Testis (tissue), 3 donors: ENCODE measurements around the gene GPR17. TPM values are rescaled to one million over a fixed set of nuclear protein-coding genes. Genes with fewer than 3 reads are reported as not detected.

Experiments
- DNase-seq: peaks from one replicate; pipeline ENCODE4 v3.0.0-alpha.2; 2019
- H3K27ac ChIP-seq, 2 donors: fragments of 200-600 bp; sonication (generic); one replicate each; pipeline ENCODE4 v1.5.1; 2019
- H3K27me3 ChIP-seq: fragments of 200-600 bp; sonication (generic); one replicate; pipeline ENCODE4 v1.5.1; 2019
- H3K36me3 ChIP-seq: fragments of 200-600 bp; sonication (generic); one replicate; pipeline ENCODE4 v1.5.1; 2017; ENCODE audit warnings: low read depth; ENCODE audit errors: missing control alignments
- H3K4me1 ChIP-seq: fragments of 200-600 bp; sonication (generic); one replicate; pipeline ENCODE4 v1.5.1; 2019
- H3K4me3 ChIP-seq, 2 donors: fragments of 200-600 bp; sonication (generic); one replicate each; pipeline ENCODE4 v1.5.1; 2017 to 2019
- H3K9me3 ChIP-seq: fragments of 200-600 bp; sonication (generic); one replicate; pipeline ENCODE4 v1.5.1; 2017
- POLR2A ChIP-seq: fragments of 450-650 bp; IDR thresholded peaks from one replicate; pipeline ENCODE4 v1.6.1; 2017; ENCODE audit warnings: antibody characterized with exemption, mild to moderate bottlenecking, moderate library complexity
- whole genome bisulfite sequencing, 2 donors: methylation state at CpG; one replicate each; pipeline ENCODE4 v1.1.5; 2018; 5-methylcytosine and 5-hydroxymethylcytosine counted together
- intact Hi-C: fragments of 100-400 bp; cut with DNase I; formaldehyde crosslinking; loops from one replicate; pipeline ENCODE4 v1.15.1; 2023; ENCODE audit warnings: low total_unique reads
- polyA plus RNA-seq: library from polyadenylated mRNA; stranded (reverse); fragments of 350-450 nt; fragmentation: Illumina TruSeq; extraction: RNeasy Lipid Tissue Mini Kit (QIAGEN cat#74804); gene quantifications from one replicate; pipeline ENCODE4 v1.2.3, GENCODE V29; 2014; ENCODE audit warnings: low read depth, low replicate concordance; ENCODE audit not compliant: insufficient read depth
- total RNA-seq, 2 donors: library from RNA; depleted of rRNA; stranded (reverse); fragments of >200 nt; gene quantifications; one replicate each; pipeline ENCODE4 v1.2.3, GENCODE V29; 2016
- TF ChIP-seq, protein P1 (sequence below), 3 experiments: fragments of 450-650 bp in 2 of 3; fragments of 200-600 bp in 1 of 3; sonication (generic) in 1 of 3; IDR thresholded peaks; one replicate each; pipeline ENCODE4 v1.5.1; 2016 to 2019; ENCODE audit warnings: antibody characterized with exemption in 3 of 3, mild to moderate bottlenecking in 2 of 3, moderate library complexity in 1 of 3

Gene GPR17
- total and polyA plus RNA-seq, 3 donors from 2014 or later, result 0.25 to 0.29 TPM; not detected in 1

DNA sequence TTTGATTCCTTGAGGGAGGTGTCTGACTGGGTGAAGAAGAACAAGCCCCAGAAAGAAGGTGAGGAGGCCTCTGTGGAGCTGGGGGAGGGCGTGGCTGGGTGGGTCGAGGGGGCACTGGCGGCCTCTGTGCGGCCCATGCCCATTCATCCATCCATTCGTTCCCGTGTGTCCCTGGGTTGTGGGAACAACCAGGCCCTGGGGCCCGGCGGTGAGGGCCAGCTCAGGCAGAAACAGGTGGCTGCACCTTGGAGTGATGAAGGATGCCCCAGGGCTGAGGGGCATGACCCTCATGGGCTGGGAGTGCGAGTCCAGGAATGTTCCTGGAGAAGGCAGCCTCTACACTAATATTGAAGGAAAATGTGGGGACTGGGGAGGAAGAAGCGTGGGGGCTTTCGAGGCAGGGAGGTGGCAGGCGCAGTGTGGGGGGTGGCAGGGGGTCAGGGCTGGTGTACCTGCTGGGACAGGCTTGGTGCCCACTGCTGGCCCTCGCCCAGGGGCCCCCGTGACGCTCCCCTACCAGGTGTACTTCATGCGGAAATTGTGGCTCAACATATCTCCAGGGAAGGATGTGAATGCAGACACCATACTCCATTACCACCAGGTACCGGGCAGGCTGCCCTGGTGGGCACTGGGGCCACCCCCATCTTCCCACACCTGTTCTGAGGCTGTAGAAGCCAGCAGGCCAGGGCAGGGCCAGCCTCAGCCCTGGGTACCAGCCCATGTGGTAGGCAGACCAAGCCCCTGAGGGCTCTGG is 11.2 kb upstream of the GPR17 start:
- Histone ChIP-seq H3K9me3 (no peaks in the 10 kb centered on the region), H3K27me3 (no peaks in the 10 kb centered on the region), H3K36me3 (no peaks in the 10 kb centered on the region), H3K27ac (no peak overlapping the region), H3K4me1 (peaks cover 2% of the 10 kb centered on the region), H3K4me3 (no peak overlapping the region)
- intact Hi-C loops, result no loop called here
- TF ChIP-seq POLR2A, result no peak
- TF ChIP-seq, protein P1, sequence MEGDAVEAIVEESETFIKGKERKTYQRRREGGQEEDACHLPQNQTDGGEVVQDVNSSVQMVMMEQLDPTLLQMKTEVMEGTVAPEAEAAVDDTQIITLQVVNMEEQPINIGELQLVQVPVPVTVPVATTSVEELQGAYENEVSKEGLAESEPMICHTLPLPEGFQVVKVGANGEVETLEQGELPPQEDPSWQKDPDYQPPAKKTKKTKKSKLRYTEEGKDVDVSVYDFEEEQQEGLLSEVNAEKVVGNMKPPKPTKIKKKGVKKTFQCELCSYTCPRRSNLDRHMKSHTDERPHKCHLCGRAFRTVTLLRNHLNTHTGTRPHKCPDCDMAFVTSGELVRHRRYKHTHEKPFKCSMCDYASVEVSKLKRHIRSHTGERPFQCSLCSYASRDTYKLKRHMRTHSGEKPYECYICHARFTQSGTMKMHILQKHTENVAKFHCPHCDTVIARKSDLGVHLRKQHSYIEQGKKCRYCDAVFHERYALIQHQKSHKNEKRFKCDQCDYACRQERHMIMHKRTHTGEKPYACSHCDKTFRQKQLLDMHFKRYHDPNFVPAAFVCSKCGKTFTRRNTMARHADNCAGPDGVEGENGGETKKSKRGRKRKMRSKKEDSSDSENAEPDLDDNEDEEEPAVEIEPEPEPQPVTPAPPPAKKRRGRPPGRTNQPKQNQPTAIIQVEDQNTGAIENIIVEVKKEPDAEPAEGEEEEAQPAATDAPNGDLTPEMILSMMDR (IDR thresholded peaks at IDR 0.05), result no peak
- WGBS, 2 donors, result 90 to 95% methylated on average over 13 to 17 of the region's 17 CpGs
- no peak for DNase-seq

DNA sequence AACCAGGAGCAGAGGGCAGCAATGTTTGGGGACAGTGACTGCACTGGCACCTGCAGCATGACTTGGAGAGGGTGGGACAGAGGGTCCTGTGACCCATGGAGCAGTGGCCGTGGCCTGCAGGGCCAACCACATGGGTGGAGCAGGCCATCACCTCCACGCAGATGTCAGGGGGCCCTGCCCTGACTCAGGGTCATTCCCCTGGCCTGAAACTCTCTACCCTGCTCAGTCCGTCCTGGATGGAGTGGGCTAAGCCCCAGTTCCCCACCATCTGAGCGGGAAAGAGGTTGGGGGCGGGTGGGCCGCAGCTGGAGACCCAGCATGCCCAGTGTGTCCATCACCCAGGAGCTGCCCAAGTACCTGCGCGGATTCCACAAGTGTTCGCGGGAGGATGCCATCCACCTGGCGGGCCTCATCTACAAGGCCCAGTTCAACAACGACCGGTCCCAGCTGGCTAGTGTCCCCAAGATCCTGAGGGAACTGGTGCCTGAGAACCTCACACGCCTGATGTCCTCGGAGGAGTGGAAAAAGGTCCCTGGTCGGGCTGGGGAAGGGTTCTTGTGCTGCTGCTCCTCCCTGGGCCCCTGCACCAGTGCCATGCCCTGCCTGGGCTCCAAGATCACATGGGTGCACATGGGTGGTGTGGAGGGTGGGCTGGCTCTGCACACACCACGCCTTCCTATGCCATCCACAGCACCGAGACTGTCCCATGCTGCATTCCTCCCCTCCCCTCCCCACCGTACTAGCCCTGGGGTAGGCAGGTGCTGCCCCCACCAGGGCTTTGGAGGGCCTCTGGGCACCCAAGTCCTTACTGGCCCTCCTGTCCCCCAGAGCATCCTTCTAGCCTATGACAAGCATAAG is 10.3 kb upstream of the GPR17 start:
- Histone ChIP-seq H3K9me3 (no peaks in the 10 kb centered on the region), H3K27ac (no peak overlapping the region), H3K4me3 (no peak overlapping the region), H3K36me3 (no peaks in the 10 kb centered on the region), H3K4me1 (peaks cover 2% of the 10 kb centered on the region), H3K27me3 (no peaks in the 10 kb centered on the region)
- intact Hi-C loops, result no loop called here
- WGBS, 2 donors, result 92 to 94% methylated on average over 9 to 19 of the region's 19 CpGs
- DNase-seq, result no peak
- no peak for TF ChIP-seq POLR2A
- TF ChIP-seq, protein P1 (IDR thresholded peaks at IDR 0.05), result no peak

DNA sequence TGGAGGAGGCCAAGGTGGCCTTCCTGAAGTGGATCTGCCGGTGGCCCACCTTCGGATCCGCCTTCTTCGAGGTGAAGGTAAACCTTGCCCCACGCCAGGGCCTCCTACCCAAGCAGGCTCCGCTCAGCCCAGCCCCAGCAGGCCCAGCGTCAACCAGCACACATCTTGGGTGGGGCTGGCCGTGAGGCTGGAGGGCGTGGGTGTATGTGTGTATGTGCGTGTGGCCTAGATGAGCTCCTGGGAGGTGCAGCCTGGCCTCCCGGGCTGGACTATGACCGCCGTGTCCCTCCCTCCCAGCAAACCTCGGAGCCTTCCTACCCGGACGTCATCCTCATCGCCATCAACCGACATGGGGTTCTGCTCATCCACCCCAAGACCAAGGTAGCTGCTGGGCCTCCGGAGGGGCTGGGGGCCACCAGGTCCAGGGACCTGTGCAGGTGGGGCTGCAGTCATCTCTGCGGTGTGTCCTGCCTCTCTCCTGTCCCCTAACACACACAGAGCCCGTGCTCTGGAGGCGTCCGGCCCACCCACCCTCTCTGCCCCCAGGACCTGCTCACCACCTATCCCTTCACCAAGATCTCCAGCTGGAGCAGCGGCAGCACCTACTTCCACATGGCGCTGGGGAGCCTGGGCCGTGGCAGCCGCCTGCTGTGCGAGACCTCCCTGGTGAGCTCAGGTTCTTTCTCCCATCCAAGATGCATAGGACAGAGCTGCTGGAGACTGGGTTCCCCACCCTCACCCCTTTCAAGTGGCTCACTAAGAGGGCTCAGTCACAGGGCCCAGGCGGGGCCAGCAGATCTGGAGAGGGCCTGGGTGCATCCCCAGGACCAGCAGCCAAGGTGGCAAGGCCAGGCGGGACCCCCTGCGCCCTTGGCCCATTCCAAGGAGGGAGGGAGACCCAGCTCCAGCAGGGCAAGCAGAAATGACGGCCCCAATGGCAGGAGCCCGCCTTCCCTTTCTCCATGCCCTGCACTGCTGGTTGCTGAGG is 9.4 kb upstream of the GPR17 start:
- Histone ChIP-seq H3K36me3 (no peaks in the 10 kb centered on the region), H3K9me3 (no peaks in the 10 kb centered on the region), H3K4me3 (no peak overlapping the region), H3K27ac (no peak overlapping the region), H3K27me3 (no peaks in the 10 kb centered on the region), H3K4me1 (peaks cover 2% of the 10 kb centered on the region)
- DNase-seq, result no peak
- WGBS, 2 donors, result 95% methylated on average over 9 to 33 of the region's 33 CpGs
- intact Hi-C loops, result no loop called here
- TF ChIP-seq, protein P1 (IDR thresholded peaks at IDR 0.05), result no peak
- no peak for TF ChIP-seq POLR2A

DNA sequence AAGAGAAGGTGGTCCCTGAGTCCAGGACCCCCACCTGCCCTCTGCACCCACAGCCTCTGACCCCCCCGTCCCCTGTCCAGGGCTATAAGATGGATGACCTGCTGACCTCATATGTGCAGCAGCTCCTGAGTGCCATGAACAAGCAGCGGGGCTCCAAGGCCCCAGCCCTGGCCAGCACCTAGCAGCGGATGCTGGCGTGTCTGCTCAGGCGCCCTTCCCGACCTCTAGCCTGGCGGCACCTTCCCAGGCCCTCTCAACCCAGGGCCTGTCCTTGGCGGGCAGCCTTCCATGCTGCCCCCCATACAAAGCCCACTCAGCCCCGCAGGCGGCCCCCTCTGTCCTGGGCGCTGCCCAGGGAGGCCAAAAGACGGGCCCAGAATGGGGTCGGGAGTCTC is 8.7 kb upstream of the GPR17 start:
- intact Hi-C loops, result no loop called here
- H3K36me3 ChIP-seq, result no peaks in the 10 kb centered on the region
- DNase-seq, result no peak
- 82% methylated on average over 13 of the region's 13 CpGs; no CpG with 5 or more reads in 1 of the 2 donors for WGBS, 2 donors
- no peak for TF ChIP-seq POLR2A
- TF ChIP-seq, protein P1 (IDR thresholded peaks at IDR 0.05), result no peak
- no peaks in the 10 kb centered on the region for H3K27me3 ChIP-seq
- H3K4me1 ChIP-seq, result peaks cover 2% of the 10 kb centered on the region
- H3K9me3 ChIP-seq, result no peaks in the 10 kb centered on the region
- no peak overlapping the region for H3K27ac ChIP-seq
- H3K4me3 ChIP-seq, result no peak overlapping the region
